GM12892 (cell line): Measurements from ENCODE around the gene GRAMD1B.

ENCODE experiments used
- POLR2A ChIP-seq: IDR thresholded peaks from 2 replicates; pipeline ENCODE4 v1.6.1; 2011; ENCODE audit warnings: low read depth, low read length, control low read depth
- TAF1 ChIP-seq: IDR thresholded peaks from 2 replicates; pipeline ENCODE4 v1.6.1; 2011; ENCODE audit warnings: low read depth, mild to moderate bottlenecking, control low read depth, low read length, borderline replicate concordance

GRCh38 chr11:123659311-123659710 lies 229.2 kb downstream of the GRAMD1B start:
- TF ChIP-seq POLR2A = no peak
- no peak for TF ChIP-seq TAF1
